IMR-90 (cell line): ENCODE measurements around the gene NDUFAF2. TPM values are rescaled to one million over a fixed set of nuclear protein-coding genes. Genes with fewer than 3 reads are reported as not detected.

Experiments used
- ATAC-seq: fragments of 200-7000 bp; cut with Tn5 transposase; 2 replicates; pipeline ENCODE4 v1.9.1; 2020; ENCODE audit warnings: low read depth, mild to moderate bottlenecking, moderate library complexity
- BruUV-seq: library from RNA; stranded (reverse); fragments of 400-500 nt; replicated peaks from 2 replicates; lab custom pipeline; 2021; lab: Mats Ljungman, UMichigan
- CTCF ChIA-PET: fragments of 300-600 bp; formaldehyde crosslinking; extraction: SDS; loops from one replicate; lab custom pipeline; 2021; ENCODE audit warnings: antibody characterized with exemption; lab: Yijun Ruan, JAX
- POLR2A ChIA-PET: fragments of 300-600 bp; sonication (Branson Sonifier 250); formaldehyde crosslinking; loops from one replicate; lab custom pipeline; 2022; ENCODE audit warnings: antibody characterized with exemption; ENCODE audit not compliant: unreplicated experiment; lab: Charles Lee
- DNase-seq: peaks from one replicate; pipeline ENCODE4 v3.0.0; 2013
- H2AFZ ChIP-seq: replicated peaks from 2 replicates; pipeline ENCODE3; 2013; ENCODE audit warnings: low read length, mild to moderate bottlenecking; ENCODE audit not compliant: poor library complexity
- H2AK5ac ChIP-seq: 2 replicates; pipeline ENCODE4 v1.6.1; 2013; ENCODE audit warnings: low read depth, low read length, inconsistent platforms
- H2AK9ac ChIP-seq: replicated peaks from 2 replicates; pipeline ENCODE3; 2013; ENCODE audit warnings: mild to moderate bottlenecking, low read depth, low read length, moderate library complexity; ENCODE audit not compliant: poor library complexity
- H2BK120ac ChIP-seq: 2 replicates; pipeline ENCODE4 v1.6.1; 2013; ENCODE audit warnings: low read depth, low read length, inconsistent platforms
- H2BK15ac ChIP-seq: 3 replicates; pipeline ENCODE4 v1.6.1; 2013; ENCODE audit warnings: low read depth, low read length, inconsistent platforms
- H2BK20ac ChIP-seq: 2 replicates; pipeline ENCODE4 v1.6.1; 2013; ENCODE audit warnings: low read depth, mild to moderate bottlenecking, inconsistent platforms, low read length, moderate library complexity
- H2BK5ac ChIP-seq: 2 replicates; pipeline ENCODE4 v1.6.1; 2013; ENCODE audit warnings: mild to moderate bottlenecking, low read depth, low read length, inconsistent platforms; ENCODE audit not compliant: poor library complexity, severe bottlenecking
- H3K14ac ChIP-seq: replicated peaks from 2 replicates; pipeline ENCODE4 v1.6.1; 2013; ENCODE audit warnings: low read depth, low read length, inconsistent platforms
- H3K18ac ChIP-seq: 2 replicates; pipeline ENCODE4 v1.6.1; 2013; ENCODE audit warnings: low read depth, low read length, control low read depth
- H3K23ac ChIP-seq: 2 replicates; pipeline ENCODE4 v1.6.1; 2013; ENCODE audit warnings: low read depth, low read length, inconsistent platforms
- H3K27ac ChIP-seq: 2 replicates; pipeline ENCODE4 v1.5.1; 2013; ENCODE audit warnings: mild to moderate bottlenecking, control low read depth, low read length; ENCODE audit not compliant: insufficient read depth
- H3K27me3 ChIP-seq: 2 replicates; pipeline ENCODE4 v1.6.1; 2013; ENCODE audit warnings: low read length; ENCODE audit not compliant: control insufficient read depth, insufficient read depth
- H3K36me3 ChIP-seq: 2 replicates; pipeline ENCODE4 v1.6.1; 2013; ENCODE audit warnings: low read length, mixed read lengths; ENCODE audit not compliant: control insufficient read depth, insufficient read depth
- H3K4ac ChIP-seq: 2 replicates; pipeline ENCODE4 v1.6.1; 2013; ENCODE audit warnings: low read depth, low read length, inconsistent platforms
- H3K4me1 ChIP-seq: 2 replicates; pipeline ENCODE4 v1.6.1; 2013; ENCODE audit warnings: low read length, mixed read lengths; ENCODE audit not compliant: control insufficient read depth, insufficient read depth
- H3K4me2 ChIP-seq: 2 replicates; pipeline ENCODE4 v1.6.1; 2013; ENCODE audit warnings: low read depth, mild to moderate bottlenecking, control low read depth, low read length, moderate library complexity
- H3K4me3 ChIP-seq: 2 replicates; pipeline ENCODE4 v1.5.1; 2013; ENCODE audit warnings: low read depth, mild to moderate bottlenecking, control low read depth, low read length, moderate library complexity; ENCODE audit not compliant: insufficient read depth
- H3K56ac ChIP-seq: 2 replicates; pipeline ENCODE4 v1.6.1; 2013; ENCODE audit warnings: low read length, inconsistent platforms; ENCODE audit not compliant: insufficient read depth; ENCODE audit errors: extremely low read depth
- H3K79me1 ChIP-seq, 2 experiments: 2 replicates each; pipeline ENCODE4 v1.6.1; 2013; ENCODE audit warnings: low read length in 2 of 2, inconsistent platforms in 1 of 2, low read depth in 1 of 2
- H3K9ac ChIP-seq: 2 replicates; pipeline ENCODE4 v1.6.1; 2013; ENCODE audit warnings: low read depth, low read length, control low read depth
- H3K9me1 ChIP-seq: 2 replicates; pipeline ENCODE4 v1.6.1; 2013; ENCODE audit warnings: low read length, inconsistent platforms; ENCODE audit not compliant: insufficient read depth
- H3K9me3 ChIP-seq: 2 replicates; pipeline ENCODE4 v1.6.1; 2013; ENCODE audit warnings: low read length; ENCODE audit not compliant: control insufficient read depth, insufficient read depth
- H4K20me1 ChIP-seq: 2 replicates; pipeline ENCODE4 v1.6.1; 2013; ENCODE audit warnings: low read length, inconsistent platforms; ENCODE audit not compliant: insufficient read depth
- H4K5ac ChIP-seq: 2 replicates; pipeline ENCODE4 v1.6.1; 2013; ENCODE audit warnings: mild to moderate bottlenecking, low read depth, low read length, control low read depth
- H4K8ac ChIP-seq, 2 experiments: 2 replicates each; pipeline ENCODE4 v1.6.1; 2013; ENCODE audit warnings: low read depth in 2 of 2, low read length in 2 of 2, control low read depth in 1 of 2, inconsistent platforms in 1 of 2
- H4K91ac ChIP-seq: 2 replicates; pipeline ENCODE4 v1.6.1; 2013; ENCODE audit warnings: low read depth, low read length, inconsistent platforms; ENCODE audit not compliant: insufficient read depth
- BHLHE40 ChIP-seq: fragments of 150-350 bp; IDR thresholded peaks from 2 replicates; pipeline ENCODE4 v1.6.1; 2016; ENCODE audit warnings: mild to moderate bottlenecking, low read depth, low read length
- CEBPB ChIP-seq: IDR thresholded peaks from 2 replicates; pipeline ENCODE4 v1.6.1; 2012; ENCODE audit warnings: low read depth, low read length, improper control_type of control experiment
- FOS ChIP-seq: fragments of 150-350 bp; IDR thresholded peaks from 2 replicates; pipeline ENCODE4 v1.6.1; 2016; ENCODE audit warnings: low read depth, low read length
- MAZ ChIP-seq: IDR thresholded peaks from 2 replicates; pipeline ENCODE4 v1.6.1; 2012; ENCODE audit warnings: low read depth, mild to moderate bottlenecking, low read length, improper control_type of control experiment, moderate library complexity, borderline replicate concordance
- POLR2A ChIP-seq: IDR thresholded peaks from 2 replicates; pipeline ENCODE4 v1.6.1; 2012; ENCODE audit warnings: mild to moderate bottlenecking, low read depth, low read length
- WGBS, 2 experiments: methylation state at CpG; one replicate each; pipeline versions ENCODE4 v1.1.5 to v1.1.7; 2013; ENCODE audit warnings: missing lambda C conversion rate in 2 of 2; ENCODE audit not compliant: insufficient read length in 1 of 2; ENCODE audit errors: extremely low coverage in 2 of 2; 5-methylcytosine and 5-hydroxymethylcytosine counted together
- dilution Hi-C: fragments of 300-500 bp; cut with HindIII; formaldehyde crosslinking; loops from one replicate; pipeline ENCODE4 v1.14.3; 2018; ENCODE audit warnings: low sequenced_read_pairs; ENCODE audit not compliant: unreplicated experiment
- in situ Hi-C: fragments of 300-500 bp; cut with MboI; formaldehyde crosslinking; loops from 3 replicates; pipeline ENCODE4 v1.14.3; 2019; ENCODE audit warnings: low sequenced_read_pairs, inconsistent platforms, mixed read lengths
- intact Hi-C: fragments of 100-400 bp; cut with micrococcal nuclease; formaldehyde crosslinking; loops from 2 replicates; pipeline ENCODE4 v1.10.0; 2022
- polyA plus RNA-seq, 3 experiments: library from polyadenylated mRNA; depleted of rRNA; stranded (reverse); fragments of >200 nt; gene quantifications; 2 replicates each; pipeline ENCODE4 v1.2.3, GENCODE V29; 2012; ENCODE audit warnings: low replicate concordance in 1 of 3
- total RNA-seq: library from RNA; depleted of rRNA; stranded (reverse); fragments of >200 nt; gene quantifications from 2 replicates; pipeline ENCODE4 v1.2.3, GENCODE V29; 2012; rRNA removed

NDUFAF2 gene
- total and polyA plus RNA-seq, 2 of the 4 experiments (the other 2 are of a cell fraction): 11.8 to 24.7 TPM

GRCh38 chr5:61202213-61202612 is 257.2 kb downstream of the NDUFAF2 start:
- Histone ChIP-seq H3K9ac (no peak overlapping the region), H3K27me3 (no peaks in the 10 kb centered on the region), H3K23ac (no peak overlapping the region), H3K27ac (no peak overlapping the region), H2BK15ac (no peak overlapping the region), H2BK5ac (no peak overlapping the region), H4K5ac (no peak overlapping the region), H3K36me3 (no peaks in the 10 kb centered on the region), H3K4me3 (no peak overlapping the region), H3K18ac (no peak overlapping the region), H4K8ac (no peak overlapping the region), H4K20me1 (no peaks in the 10 kb centered on the region), H3K9me3 (no peaks in the 10 kb centered on the region; the same call in 1 of the 2 replicates), H3K79me1 (no peaks in the 10 kb centered on the region), H2BK20ac (no peak overlapping the region), H2AK9ac (no peak overlapping the region), H2AFZ (no peak overlapping the region), H3K56ac (no peak overlapping the region), H2BK120ac (no peak overlapping the region), H3K9me1 (0 out of 2 replicates have a peak, but pooled peaks cover 4% of the 10 kb centered on the region), H4K91ac (no peak overlapping the region), H3K4me1 (peaks cover 2% of the 10 kb centered on the region; the same call in 1 of the 2 replicates), H3K4ac (no peak overlapping the region), H3K14ac (no peak overlapping the region), H2AK5ac (no peak overlapping the region), H3K4me2 (no peak overlapping the region)
- intact Hi-C loops: loop anchor here (5.0 kb wide), 1 partner anchor 55 kb away; no protein-coding TSS in a partner anchor
- in situ Hi-C loops: no loop called here
- ATAC-seq (peak; percentile 77), DNase-seq (peak; percentile 66)
- dilution Hi-C loops: no loop called here
- ChIA-PET POLR2A (no interaction called here), CTCF (interaction anchor here (0.6 kb wide), 1 partner anchor 112 kb away, joined by 6 read pairs; no protein-coding TSS in a partner anchor)
- TF ChIP-seq BHLHE40 (no peak), MAZ (no peak), FOS (no peak), POLR2A (no peak), CEBPB (peak; percentile 38; the same call in 1 of the 2 replicates)
- no TSS peak for BruUV-seq
- no CpG with 5 or more reads among the region's 2 CpGs for WGBS, 2 experiments

Other genes starting within 250 kb of the NDUFAF2 start
- 9.3 and 10.0 TPM in 2 replicates for gene DEPDC1B, start 245.0 kb upstream of the NDUFAF2 start, total RNA-seq
- 4.4 and 4.6 TPM in 2 replicates for gene DEPDC1B, start 245.0 kb upstream of the NDUFAF2 start, polyA plus RNA-seq (2012; rRNA removed)
- gene ELOVL7, start 100.9 kb upstream of the NDUFAF2 start, total RNA-seq: 0.18 TPM in 1 of 2 replicates, not detected in the other
- not detected in 2 replicates for gene ELOVL7, start 100.9 kb upstream of the NDUFAF2 start, polyA plus RNA-seq (2012; rRNA removed)
- gene ERCC8, start 135 bp upstream of the NDUFAF2 start, total RNA-seq: 29.2 and 36.7 TPM in 2 replicates
- 9.1 and 12.6 TPM in 2 replicates for gene ERCC8, start 135 bp upstream of the NDUFAF2 start, polyA plus RNA-seq (2012; rRNA removed)
- 94.3 and 101 TPM in 2 replicates for gene SMIM15, start 217.3 kb downstream of the NDUFAF2 start, total RNA-seq
- 38.5 and 49.7 TPM in 2 replicates for gene SMIM15, start 217.3 kb downstream of the NDUFAF2 start, polyA plus RNA-seq (2012; rRNA removed)